Measurements from ENCODE around the gene ALG2.
"Not testable (repeated sequence)": the region's sequence is repeated elsewhere in the genome, so short reads cannot be mapped to it uniquely, and the experiment has no call there.

The ALG2 gene

GRCh38 chr9:99255651-99256050, 33.9 kb upstream of the ALG2 start:
- no peak overlapping the region for H3K9ac ChIP-seq (ENCODE audit: low read depth, low read length)
- peaks cover 5% of the 10 kb centered on the region; the same call in 1 of the 2 replicates for H3K4me1 ChIP-seq (ENCODE audit: insufficient read depth, low read length)

GRCh38 chr9:99253772-99254431, 32.2 kb upstream of the ALG2 start:
- H3K4me1 ChIP-seq (ENCODE audit: insufficient read depth, low read length): peaks cover 2% of the 10 kb centered on the region; the same call in 1 of the 2 replicates
- no peak overlapping the region for H3K27ac ChIP-seq (ENCODE audit: low read length)
- H3K4me3 ChIP-seq (ENCODE audit: low read length): no peak overlapping the region
- no peak overlapping the region for H3K9ac ChIP-seq (ENCODE audit: low read depth, low read length)
- no peaks in the 10 kb centered on the region; the same call in 1 of the 2 replicates for H3K27me3 ChIP-seq (ENCODE audit: insufficient read depth, low read length)
- H3K9me3 ChIP-seq (ENCODE audit: insufficient read depth, low read depth, low read length): no peaks in the 10 kb centered on the region
- no peaks in the 10 kb centered on the region for H3K36me3 ChIP-seq (ENCODE audit: insufficient read depth, low read depth, low read length)

More at GRCh38 chr9:99255651-99256050, 33.9 kb upstream of the ALG2 start:
- Histone ChIP-seq H3K9me3 (ENCODE audit: insufficient read depth, low read depth, low read length) (no peaks in the 10 kb centered on the region), H3K4me3 (ENCODE audit: low read length) (no peak overlapping the region), H3K27ac (ENCODE audit: low read length) (no peak overlapping the region), H3K27me3 (ENCODE audit: insufficient read depth, low read length) (no peaks in the 10 kb centered on the region; the same call in 1 of the 2 replicates), H3K36me3 (ENCODE audit: insufficient read depth, low read depth, low read length) (no peaks in the 10 kb centered on the region)

- H3K36me3 ChIP-seq (ENCODE audit: insufficient read depth, low read depth, low read length): no peaks in the 10 kb centered on the region
- H3K27me3 ChIP-seq (ENCODE audit: insufficient read depth, low read length): no peaks in the 10 kb centered on the region; the same call in 1 of the 2 replicates
- H3K4me3 ChIP-seq (ENCODE audit: low read length): no peak overlapping the region
- H3K9me3 ChIP-seq (ENCODE audit: insufficient read depth, low read depth, low read length): no peaks in the 10 kb centered on the region
- no peaks in the 10 kb centered on the region for H3K4me1 ChIP-seq (ENCODE audit: insufficient read depth, low read length)
- no peak overlapping the region for H3K9ac ChIP-seq (ENCODE audit: low read depth, low read length)
- H3K27ac ChIP-seq (ENCODE audit: low read length): no peak overlapping the region
Observed at GRCh38 chr9:99253134-99253533, 31.4 kb upstream of the ALG2 start.

- Histone ChIP-seq H3K27ac (ENCODE audit: low read length) (no peak overlapping the region), H3K4me3 (ENCODE audit: low read length) (no peak overlapping the region), H3K36me3 (ENCODE audit: insufficient read depth, low read depth, low read length) (no peaks in the 10 kb centered on the region), H3K9me3 (ENCODE audit: insufficient read depth, low read depth, low read length) (no peaks in the 10 kb centered on the region), H3K27me3 (ENCODE audit: insufficient read depth, low read length) (no peaks in the 10 kb centered on the region), H3K9ac (ENCODE audit: low read depth, low read length) (no peak overlapping the region), H3K4me1 (ENCODE audit: insufficient read depth, low read length) (no peaks in the 10 kb centered on the region)
Observed at GRCh38 chr9:99251157-99251556, 29.4 kb upstream of the ALG2 start.

GRCh38 chr9:99249619-99250018, 27.9 kb upstream of the ALG2 start:
- Histone ChIP-seq H3K36me3 (ENCODE audit: insufficient read depth, low read depth, low read length) (no peaks in the 10 kb centered on the region), H3K4me3 (ENCODE audit: low read length) (no peak overlapping the region), H3K27ac (ENCODE audit: low read length) (no peak overlapping the region), H3K9me3 (ENCODE audit: insufficient read depth, low read depth, low read length) (no peaks in the 10 kb centered on the region), H3K4me1 (ENCODE audit: insufficient read depth, low read length) (no peaks in the 10 kb centered on the region), H3K9ac (ENCODE audit: low read depth, low read length) (no peak overlapping the region), H3K27me3 (ENCODE audit: insufficient read depth, low read length) (no peaks in the 10 kb centered on the region)

GRCh38 chr9:99244344-99245260, 22.9 kb upstream of the ALG2 start:
- no peak overlapping the region for H3K4me3 ChIP-seq (ENCODE audit: low read length)
- no peaks in the 10 kb centered on the region for H3K27me3 ChIP-seq (ENCODE audit: insufficient read depth, low read length)
- H3K36me3 ChIP-seq (ENCODE audit: insufficient read depth, low read depth, low read length): no peaks in the 10 kb centered on the region
- no peak overlapping the region for H3K9ac ChIP-seq (ENCODE audit: low read depth, low read length)
- no peaks in the 10 kb centered on the region for H3K9me3 ChIP-seq (ENCODE audit: insufficient read depth, low read depth, low read length)
- no peak overlapping the region for H3K27ac ChIP-seq (ENCODE audit: low read length)
- no peaks in the 10 kb centered on the region for H3K4me1 ChIP-seq (ENCODE audit: insufficient read depth, low read length)

GRCh38 chr9:99241106-99241505, 19.4 kb upstream of the ALG2 start:
- Histone ChIP-seq H3K36me3 (ENCODE audit: insufficient read depth, low read depth, low read length) (no peaks in the 10 kb centered on the region), H3K9me3 (ENCODE audit: insufficient read depth, low read depth, low read length) (no peaks in the 10 kb centered on the region), H3K4me1 (ENCODE audit: insufficient read depth, low read length) (no peaks in the 10 kb centered on the region), H3K9ac (ENCODE audit: low read depth, low read length) (no peak overlapping the region), H3K4me3 (ENCODE audit: low read length) (no peak overlapping the region), H3K27ac (ENCODE audit: low read length) (no peak overlapping the region), H3K27me3 (ENCODE audit: insufficient read depth, low read length) (no peaks in the 10 kb centered on the region)

GRCh38 chr9:99239341-99240060, 17.8 kb upstream of the ALG2 start:
- no peaks in the 10 kb centered on the region for H3K27me3 ChIP-seq (ENCODE audit: insufficient read depth, low read length)
- H3K4me1 ChIP-seq (ENCODE audit: insufficient read depth, low read length): no peaks in the 10 kb centered on the region
- no peak overlapping the region for H3K9ac ChIP-seq (ENCODE audit: low read depth, low read length)
- no peaks in the 10 kb centered on the region for H3K9me3 ChIP-seq (ENCODE audit: insufficient read depth, low read depth, low read length)
- no peak overlapping the region for H3K27ac ChIP-seq (ENCODE audit: low read length)
- H3K4me3 ChIP-seq (ENCODE audit: low read length): no peak overlapping the region
- H3K36me3 ChIP-seq (ENCODE audit: insufficient read depth, low read depth, low read length): no peaks in the 10 kb centered on the region

- H3K9ac ChIP-seq (ENCODE audit: low read depth, low read length): no peak overlapping the region
- H3K4me1 ChIP-seq (ENCODE audit: insufficient read depth, low read length): no peaks in the 10 kb centered on the region
- H3K27ac ChIP-seq (ENCODE audit: low read length): no peak overlapping the region
Observed at GRCh38 chr9:99238331-99238730, 16.6 kb upstream of the ALG2 start.

GRCh38 chr9:99237849-99238248, 16.1 kb upstream of the ALG2 start:
- H3K9ac ChIP-seq (ENCODE audit: low read depth, low read length); H3K36me3 ChIP-seq (ENCODE audit: insufficient read depth, low read depth, low read length); H3K9me3 ChIP-seq (ENCODE audit: insufficient read depth, low read depth, low read length); H3K27me3 ChIP-seq (ENCODE audit: insufficient read depth, low read length); H3K4me3 ChIP-seq (ENCODE audit: low read length); H3K27ac ChIP-seq (ENCODE audit: low read length); H3K4me1 ChIP-seq (ENCODE audit: insufficient read depth, low read length): not testable (repeated sequence)

More at GRCh38 chr9:99238331-99238730, 16.6 kb upstream of the ALG2 start:
- H3K27me3 ChIP-seq (ENCODE audit: insufficient read depth, low read length): no peaks in the 10 kb centered on the region
- no peaks in the 10 kb centered on the region for H3K9me3 ChIP-seq (ENCODE audit: insufficient read depth, low read depth, low read length)
- H3K36me3 ChIP-seq (ENCODE audit: insufficient read depth, low read depth, low read length): peaks cover 2% of the 10 kb centered on the region; the same call in 1 of the 2 replicates
- no peak overlapping the region for H3K4me3 ChIP-seq (ENCODE audit: low read length)

GRCh38 chr9:99237356-99237755, 15.6 kb upstream of the ALG2 start:
- Histone ChIP-seq H3K27ac (ENCODE audit: low read length) (no peak overlapping the region), H3K36me3 (ENCODE audit: insufficient read depth, low read depth, low read length) (peaks cover 9% of the 10 kb centered on the region; the same call in 1 of the 2 replicates), H3K9me3 (ENCODE audit: insufficient read depth, low read depth, low read length) (no peaks in the 10 kb centered on the region), H3K27me3 (ENCODE audit: insufficient read depth, low read length) (no peaks in the 10 kb centered on the region), H3K4me1 (ENCODE audit: insufficient read depth, low read length) (no peaks in the 10 kb centered on the region), H3K4me3 (ENCODE audit: low read length) (no peak overlapping the region), H3K9ac (ENCODE audit: low read depth, low read length) (no peak overlapping the region)
